HEK293 (cell line): ENCODE data around the gene SDE2.

Experiments
- CTCF ChIA-PET: fragments of 350-600 bp; formaldehyde crosslinking; extraction: SDS; loops from one replicate; lab custom pipeline; 2021; ENCODE audit warnings: antibody characterized with exemption; lab: Yijun Ruan, JAX
- POLR2A ChIA-PET: fragments of 300-600 bp; formaldehyde crosslinking; extraction: SDS; loops from one replicate; lab custom pipeline; 2020; ENCODE audit warnings: antibody characterized with exemption, inconsistent platforms; lab: Yijun Ruan, JAX
- H3K27ac ChIP-seq: fragments of 200-500 bp; sonication (Bioruptor generic); 2 replicates; pipeline ENCODE4 v1.5.1; 2014; ENCODE audit warnings: low read depth, low read length, control low read depth, inconsistent platforms; ENCODE audit errors: extremely low read depth
- H3K36me3 ChIP-seq, 2 experiments: fragments of 200-500 bp in 1 of 2; sonication (Bioruptor generic) in 1 of 2; 1 replicate in 1 of 2; 2 replicates in 1 of 2; pipeline ENCODE4 v1.5.1; 2014 to 2017; ENCODE audit warnings: inconsistent platforms in 2 of 2, low read length in 2 of 2; ENCODE audit not compliant: control insufficient read depth in 2 of 2, insufficient read depth in 1 of 2
- H3K4me1 ChIP-seq: fragments of 200-500 bp; sonication (Bioruptor generic); 2 replicates; pipeline ENCODE4 v1.5.1; 2014; ENCODE audit warnings: mild to moderate bottlenecking, low read length, inconsistent platforms; ENCODE audit not compliant: control insufficient read depth, insufficient read depth
- H3K4me3 ChIP-seq: 2 replicates; pipeline ENCODE4 v1.5.1; 2011; ENCODE audit warnings: low read depth, mild to moderate bottlenecking, control low read depth, low read length, moderate library complexity
- H3K9me3 ChIP-seq: fragments of 200-500 bp; sonication (Bioruptor generic); 2 replicates; pipeline ENCODE4 v1.5.1; 2014; ENCODE audit warnings: low read depth, low read length, inconsistent platforms; ENCODE audit not compliant: control insufficient read depth, insufficient read depth
- BCL11A ChIP-seq: fragments of 450-650 bp; formaldehyde crosslinking; IDR thresholded peaks from 2 replicates; pipeline ENCODE4 v1.5.1; 2016; ENCODE audit warnings: low read depth, missing biosample characterization, missing genetic modification characterization
- GLI2 ChIP-seq: fragments of 450-650 bp; formaldehyde crosslinking; IDR thresholded peaks from 2 replicates; pipeline ENCODE4; 2017; ENCODE audit warnings: missing biosample characterization, missing genetic modification characterization, low read depth, borderline replicate concordance
- KLF17 ChIP-seq: fragments of 450-650 bp; formaldehyde crosslinking; IDR thresholded peaks from 2 replicates; pipeline ENCODE4 v1.5.1; 2016; ENCODE audit warnings: missing biosample characterization, missing genetic modification characterization
- SETDB1 ChIP-seq: IDR thresholded peaks from one replicate; pipeline ENCODE4 v1.6.1; 2017; ENCODE audit warnings: mild to moderate bottlenecking, low read length, moderate library complexity, mixed read lengths; ENCODE audit not compliant: insufficient read length
- SP7 ChIP-seq: fragments of 450-650 bp; formaldehyde crosslinking; IDR thresholded peaks from 2 replicates; pipeline ENCODE4 v1.5.1; 2016; ENCODE audit warnings: missing biosample characterization, missing genetic modification characterization
- WT1 ChIP-seq: fragments of 450-650 bp; formaldehyde crosslinking; IDR thresholded peaks from 2 replicates; pipeline ENCODE4 v1.5.1; 2016; ENCODE audit warnings: missing biosample characterization, missing genetic modification characterization
- YY2 ChIP-seq: fragments of 450-650 bp; formaldehyde crosslinking; IDR thresholded peaks from 2 replicates; pipeline ENCODE4 v1.5.1; 2016; ENCODE audit warnings: missing biosample characterization, missing genetic modification characterization
- ZBTB10 ChIP-seq: fragments of 450-650 bp; formaldehyde crosslinking; IDR thresholded peaks from 2 replicates; pipeline ENCODE4 v1.5.1; 2016; ENCODE audit warnings: missing biosample characterization, missing genetic modification characterization
- ZNF19 ChIP-seq: fragments of 450-650 bp; formaldehyde crosslinking; IDR thresholded peaks from 2 replicates; pipeline ENCODE4; 2016; ENCODE audit warnings: missing biosample characterization, missing genetic modification characterization, low read depth
- ZNF214 ChIP-seq: fragments of 450-650 bp; formaldehyde crosslinking; IDR thresholded peaks from 2 replicates; pipeline ENCODE4 v1.5.1; 2017; ENCODE audit warnings: missing biosample characterization, mild to moderate bottlenecking, missing genetic modification characterization, borderline replicate concordance
- ZNF24 ChIP-seq: fragments of 450-650 bp; formaldehyde crosslinking; IDR thresholded peaks from 2 replicates; pipeline ENCODE4 v1.5.1; 2016; ENCODE audit warnings: missing biosample characterization, missing genetic modification characterization
- ZNF362 ChIP-seq: fragments of 450-650 bp; formaldehyde crosslinking; IDR thresholded peaks from 2 replicates; pipeline ENCODE4 v1.5.1; 2016; ENCODE audit warnings: missing biosample characterization, missing genetic modification characterization
- ZNF394 ChIP-seq: fragments of 450-650 bp; formaldehyde crosslinking; IDR thresholded peaks from 2 replicates; pipeline ENCODE4 v1.5.1; 2016; ENCODE audit warnings: missing biosample characterization, missing genetic modification characterization, mild to moderate bottlenecking, moderate library complexity, borderline replicate concordance
- ZNF426 ChIP-seq: fragments of 450-650 bp; formaldehyde crosslinking; IDR thresholded peaks from 2 replicates; pipeline ENCODE4 v1.5.1; 2017; ENCODE audit warnings: missing biosample characterization, missing genetic modification characterization, mild to moderate bottlenecking, inconsistent platforms, moderate library complexity
- ZNF558 ChIP-seq: fragments of 450-650 bp; formaldehyde crosslinking; IDR thresholded peaks from 2 replicates; pipeline ENCODE4 v1.5.1; 2016; ENCODE audit warnings: missing biosample characterization, missing genetic modification characterization
- ZNF560 ChIP-seq: fragments of 450-650 bp; formaldehyde crosslinking; IDR thresholded peaks from 2 replicates; pipeline ENCODE4 v1.5.1; 2017; ENCODE audit warnings: missing biosample characterization, missing genetic modification characterization, borderline replicate concordance
- ZNF747 ChIP-seq: fragments of 450-650 bp; formaldehyde crosslinking; IDR thresholded peaks from 2 replicates; pipeline ENCODE4 v1.5.1; 2016; ENCODE audit warnings: missing biosample characterization, missing genetic modification characterization
- ZNF837 ChIP-seq: fragments of 450-650 bp; formaldehyde crosslinking; IDR thresholded peaks from 2 replicates; pipeline ENCODE4 v1.5.1; 2016; ENCODE audit warnings: missing biosample characterization, missing genetic modification characterization
- TF ChIP-seq, protein P1 (sequence below): fragments of 450-650 bp; formaldehyde crosslinking; IDR thresholded peaks from 2 replicates; pipeline ENCODE4 v1.5.1; 2017; ENCODE audit warnings: missing biosample characterization, missing genetic modification characterization
- TF ChIP-seq, protein P2 (sequence below): fragments of 450-650 bp; formaldehyde crosslinking; IDR thresholded peaks from 2 replicates; pipeline ENCODE4 v1.5.1; 2016; ENCODE audit warnings: missing biosample characterization, missing genetic modification characterization
- TF ChIP-seq, protein P3 (sequence below): fragments of 450-650 bp; formaldehyde crosslinking; IDR thresholded peaks from 2 replicates; pipeline ENCODE4 v1.5.1; 2017; ENCODE audit warnings: missing biosample characterization, missing genetic modification characterization

The SDE2 gene

GRCh38 chr1:225950905-225951497 lies 48.1 kb downstream of the SDE2 start (continued):
- no peak for TF ChIP-seq ZNF362
- no peak for TF ChIP-seq WT1
- TF ChIP-seq GLI2 = no peak
- TF ChIP-seq ZNF837 (tag by site-specific recombination) = no peak
- TF ChIP-seq SP7 (tag by site-specific recombination) = no peak
- TF ChIP-seq, protein P1, sequence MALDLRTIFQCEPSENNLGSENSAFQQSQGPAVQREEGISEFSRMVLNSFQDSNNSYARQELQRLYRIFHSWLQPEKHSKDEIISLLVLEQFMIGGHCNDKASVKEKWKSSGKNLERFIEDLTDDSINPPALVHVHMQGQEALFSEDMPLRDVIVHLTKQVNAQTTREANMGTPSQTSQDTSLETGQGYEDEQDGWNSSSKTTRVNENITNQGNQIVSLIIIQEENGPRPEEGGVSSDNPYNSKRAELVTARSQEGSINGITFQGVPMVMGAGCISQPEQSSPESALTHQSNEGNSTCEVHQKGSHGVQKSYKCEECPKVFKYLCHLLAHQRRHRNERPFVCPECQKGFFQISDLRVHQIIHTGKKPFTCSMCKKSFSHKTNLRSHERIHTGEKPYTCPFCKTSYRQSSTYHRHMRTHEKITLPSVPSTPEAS (tag by site-specific recombination) = no peak
- TF ChIP-seq ZNF24 (tag by site-specific recombination) = no peak
- TF ChIP-seq ZNF560 (tag by site-specific recombination) = no peak
- no peak for TF ChIP-seq ZBTB10 (tag by site-specific recombination)
- TF ChIP-seq, all 188 proteins: peak for 8

DNA sequence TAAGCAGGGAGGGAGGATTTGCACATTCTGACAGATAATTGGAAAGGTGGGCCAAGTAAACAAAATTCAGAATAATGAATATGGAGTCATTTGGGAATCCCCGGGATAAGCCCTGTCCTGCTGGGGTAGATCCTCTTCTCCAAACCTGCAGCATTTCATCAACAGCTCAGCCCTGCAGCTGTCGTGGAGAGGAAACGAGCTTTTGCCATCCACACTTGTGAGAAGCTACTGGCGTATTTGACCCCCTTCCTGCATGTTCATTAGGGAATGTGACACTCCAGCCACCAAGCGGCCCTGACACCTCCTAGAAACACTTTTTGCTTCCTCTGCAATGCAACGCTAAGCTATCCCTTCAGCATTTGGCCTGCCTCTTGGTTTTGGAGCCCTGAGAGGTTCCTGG lies 50.1 kb downstream of the SDE2 start:
- Histone ChIP-seq H3K27ac (no peak overlapping the region), H3K4me1 (no peaks in the 10 kb centered on the region), H3K4me3 (no peak overlapping the region), H3K36me3 (no peaks in the 10 kb centered on the region), H3K9me3 (no peaks in the 10 kb centered on the region)
- TF ChIP-seq ZNF426 (tag by site-specific recombination) (no peak), ZNF214 (no peak), ZNF19 (tag by site-specific recombination) (no peak), YY2 (tag by site-specific recombination) (no peak), SETDB1 (no peak), ZNF747 (tag by site-specific recombination) (no peak)
- ChIA-PET CTCF (interaction anchor here (5.0 kb wide), 1 partner anchor 13 kb away, joined by 32 read pairs; no protein-coding TSS in a partner anchor), POLR2A (interaction anchor here (0.7 kb wide), 1 partner anchor 73 kb away, joined by 3 read pairs; no protein-coding TSS in a partner anchor)

GRCh38 chr1:225946803-225947202 lies 52.3 kb downstream of the SDE2 start:
- no peaks in the 10 kb centered on the region for H3K9me3 ChIP-seq
- no peak overlapping the region for H3K4me3 ChIP-seq
- CTCF ChIA-PET = no interaction called here
- no peaks in the 10 kb centered on the region for H3K36me3 ChIP-seq
- POLR2A ChIA-PET = interaction anchor here (1.2 kb wide), 1 partner anchor 22 kb away, joined by 3 read pairs; the partner anchor contains the start of gene PYCR2
- H3K27ac ChIP-seq = no peak overlapping the region
- H3K4me1 ChIP-seq = no peaks in the 10 kb centered on the region
- TF ChIP-seq ZNF394 (no peak), BCL11A (tag by site-specific recombination) (no peak), ZNF558 (tag by site-specific recombination) (no peak), KLF17 (tag by site-specific recombination) (no peak)
- TF ChIP-seq, protein P2, sequence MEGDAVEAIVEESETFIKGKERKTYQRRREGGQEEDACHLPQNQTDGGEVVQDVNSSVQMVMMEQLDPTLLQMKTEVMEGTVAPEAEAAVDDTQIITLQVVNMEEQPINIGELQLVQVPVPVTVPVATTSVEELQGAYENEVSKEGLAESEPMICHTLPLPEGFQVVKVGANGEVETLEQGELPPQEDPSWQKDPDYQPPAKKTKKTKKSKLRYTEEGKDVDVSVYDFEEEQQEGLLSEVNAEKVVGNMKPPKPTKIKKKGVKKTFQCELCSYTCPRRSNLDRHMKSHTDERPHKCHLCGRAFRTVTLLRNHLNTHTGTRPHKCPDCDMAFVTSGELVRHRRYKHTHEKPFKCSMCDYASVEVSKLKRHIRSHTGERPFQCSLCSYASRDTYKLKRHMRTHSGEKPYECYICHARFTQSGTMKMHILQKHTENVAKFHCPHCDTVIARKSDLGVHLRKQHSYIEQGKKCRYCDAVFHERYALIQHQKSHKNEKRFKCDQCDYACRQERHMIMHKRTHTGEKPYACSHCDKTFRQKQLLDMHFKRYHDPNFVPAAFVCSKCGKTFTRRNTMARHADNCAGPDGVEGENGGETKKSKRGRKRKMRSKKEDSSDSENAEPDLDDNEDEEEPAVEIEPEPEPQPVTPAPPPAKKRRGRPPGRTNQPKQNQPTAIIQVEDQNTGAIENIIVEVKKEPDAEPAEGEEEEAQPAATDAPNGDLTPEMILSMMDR (tag by site-specific recombination) = no peak
- TF ChIP-seq, protein P3, sequence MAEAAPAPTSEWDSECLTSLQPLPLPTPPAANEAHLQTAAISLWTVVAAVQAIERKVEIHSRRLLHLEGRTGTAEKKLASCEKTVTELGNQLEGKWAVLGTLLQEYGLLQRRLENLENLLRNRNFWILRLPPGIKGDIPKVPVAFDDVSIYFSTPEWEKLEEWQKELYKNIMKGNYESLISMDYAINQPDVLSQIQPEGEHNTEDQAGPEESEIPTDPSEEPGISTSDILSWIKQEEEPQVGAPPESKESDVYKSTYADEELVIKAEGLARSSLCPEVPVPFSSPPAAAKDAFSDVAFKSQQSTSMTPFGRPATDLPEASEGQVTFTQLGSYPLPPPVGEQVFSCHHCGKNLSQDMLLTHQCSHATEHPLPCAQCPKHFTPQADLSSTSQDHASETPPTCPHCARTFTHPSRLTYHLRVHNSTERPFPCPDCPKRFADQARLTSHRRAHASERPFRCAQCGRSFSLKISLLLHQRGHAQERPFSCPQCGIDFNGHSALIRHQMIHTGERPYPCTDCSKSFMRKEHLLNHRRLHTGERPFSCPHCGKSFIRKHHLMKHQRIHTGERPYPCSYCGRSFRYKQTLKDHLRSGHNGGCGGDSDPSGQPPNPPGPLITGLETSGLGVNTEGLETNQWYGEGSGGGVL (tag by site-specific recombination) = no peak
